ENCODE results near the gene EPB41. TPM values are rescaled to one million over a fixed set of nuclear protein-coding genes. Genes with fewer than 3 reads are reported as not detected.
"Not testable (repeated sequence)": the region's sequence is repeated elsewhere in the genome, so short reads cannot be mapped to it uniquely, and the experiment has no call there.

EPB41 gene
- total RNA-seq, 1 experiment from 2014 or later: 41.7 TPM

DNA sequence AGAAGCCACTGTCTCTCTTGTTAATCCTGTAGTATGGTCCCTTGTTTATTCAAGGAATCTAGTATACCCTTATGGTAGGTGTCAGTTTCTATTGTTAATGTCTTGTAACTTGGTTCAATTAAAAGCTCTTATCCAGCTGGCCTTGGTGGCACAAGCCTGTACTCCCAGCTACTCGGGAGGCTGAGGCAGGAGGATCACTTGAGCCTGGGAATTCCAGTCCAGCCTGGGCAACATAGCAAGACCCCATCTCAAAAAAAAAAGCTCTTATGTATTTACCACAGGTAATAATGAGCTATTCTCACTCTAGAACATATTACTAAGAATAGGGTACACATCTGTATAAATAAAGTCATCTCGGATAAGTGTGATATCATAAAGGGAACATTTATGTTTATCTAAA, 162.8 kb downstream of the EPB41 start:
- H3K9ac ChIP-seq (ENCODE audit: low read length): no peak overlapping the region
- ATAC-seq (no peak), DNase-seq (ENCODE audit: low read depth, low spot score) (no peak)
- H3K36me3 ChIP-seq (ENCODE audit: control insufficient read depth in 1 of 2, insufficient read depth in 2 of 2, low read length in 2 of 2): no peaks in the 10 kb centered on the region
- no peak overlapping the region for H3K27ac ChIP-seq (ENCODE audit: low read depth, low read length)
- H3K4me2 ChIP-seq (ENCODE audit: low read length): no peak overlapping the region
- ChIA-PET CTCF (no interaction called here), RAD21 (ENCODE audit: low non-redundant PET in 1 of 2, low total read pairs in 2 of 2, uncharacterized antibody in 2 of 2, unreplicated experiment in 2 of 2) (no interaction called here), POLR2A (no interaction called here)
- no TSS peak for BruUV-seq (replicated peaks)
- H2AFZ ChIP-seq (ENCODE audit: low read depth, low read length, poor library complexity, severe bottlenecking): no peak overlapping the region
- TF ChIP-seq ZNF274 (IDR thresholded peaks at IDR 0.05; ENCODE audit: low read depth, low read length) (no peak), POLR2A (IDR thresholded peaks at IDR 0.05; ENCODE audit: borderline replicate concordance, extremely low read depth, insufficient read depth, insufficient read length) (no peak), ZFX (IDR thresholded peaks at IDR 0.05) (no peak), EGR1 (IDR thresholded peaks at IDR 0.05; ENCODE audit: low read depth) (no peak), YY1 (IDR thresholded peaks at IDR 0.05; ENCODE audit: extremely low read depth, insufficient replicate concordance, low read depth, low read length) (no peak), EZH2phosphoT487 (IDR thresholded peaks at IDR 0.05; ENCODE audit: borderline replicate concordance) (no peak), SRF (IDR thresholded peaks at IDR 0.05; ENCODE audit: low read depth) (no peak), JUND (IDR thresholded peaks at IDR 0.05) (no peak)
- TF ChIP-seq, protein P1, sequence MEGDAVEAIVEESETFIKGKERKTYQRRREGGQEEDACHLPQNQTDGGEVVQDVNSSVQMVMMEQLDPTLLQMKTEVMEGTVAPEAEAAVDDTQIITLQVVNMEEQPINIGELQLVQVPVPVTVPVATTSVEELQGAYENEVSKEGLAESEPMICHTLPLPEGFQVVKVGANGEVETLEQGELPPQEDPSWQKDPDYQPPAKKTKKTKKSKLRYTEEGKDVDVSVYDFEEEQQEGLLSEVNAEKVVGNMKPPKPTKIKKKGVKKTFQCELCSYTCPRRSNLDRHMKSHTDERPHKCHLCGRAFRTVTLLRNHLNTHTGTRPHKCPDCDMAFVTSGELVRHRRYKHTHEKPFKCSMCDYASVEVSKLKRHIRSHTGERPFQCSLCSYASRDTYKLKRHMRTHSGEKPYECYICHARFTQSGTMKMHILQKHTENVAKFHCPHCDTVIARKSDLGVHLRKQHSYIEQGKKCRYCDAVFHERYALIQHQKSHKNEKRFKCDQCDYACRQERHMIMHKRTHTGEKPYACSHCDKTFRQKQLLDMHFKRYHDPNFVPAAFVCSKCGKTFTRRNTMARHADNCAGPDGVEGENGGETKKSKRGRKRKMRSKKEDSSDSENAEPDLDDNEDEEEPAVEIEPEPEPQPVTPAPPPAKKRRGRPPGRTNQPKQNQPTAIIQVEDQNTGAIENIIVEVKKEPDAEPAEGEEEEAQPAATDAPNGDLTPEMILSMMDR (IDR thresholded peaks at IDR 0.05 in 2 of 3, conservative IDR thresholded peaks at IDR 0.05 in 1 of 3; ENCODE audit: borderline replicate concordance in 1 of 3, insufficient read depth in 1 of 3, low read depth in 2 of 3, low read length in 2 of 3): no peak
- TF ChIP-seq, protein P2, sequence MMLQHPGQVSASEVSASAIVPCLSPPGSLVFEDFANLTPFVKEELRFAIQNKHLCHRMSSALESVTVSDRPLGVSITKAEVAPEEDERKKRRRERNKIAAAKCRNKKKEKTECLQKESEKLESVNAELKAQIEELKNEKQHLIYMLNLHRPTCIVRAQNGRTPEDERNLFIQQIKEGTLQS (IDR thresholded peaks at IDR 0.05): no peak
- TF ChIP-seq, protein P3, sequence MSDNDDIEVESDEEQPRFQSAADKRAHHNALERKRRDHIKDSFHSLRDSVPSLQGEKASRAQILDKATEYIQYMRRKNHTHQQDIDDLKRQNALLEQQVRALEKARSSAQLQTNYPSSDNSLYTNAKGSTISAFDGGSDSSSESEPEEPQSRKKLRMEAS (IDR thresholded peaks at IDR 0.05): no peak
- TF ChIP-seq, protein P4, sequence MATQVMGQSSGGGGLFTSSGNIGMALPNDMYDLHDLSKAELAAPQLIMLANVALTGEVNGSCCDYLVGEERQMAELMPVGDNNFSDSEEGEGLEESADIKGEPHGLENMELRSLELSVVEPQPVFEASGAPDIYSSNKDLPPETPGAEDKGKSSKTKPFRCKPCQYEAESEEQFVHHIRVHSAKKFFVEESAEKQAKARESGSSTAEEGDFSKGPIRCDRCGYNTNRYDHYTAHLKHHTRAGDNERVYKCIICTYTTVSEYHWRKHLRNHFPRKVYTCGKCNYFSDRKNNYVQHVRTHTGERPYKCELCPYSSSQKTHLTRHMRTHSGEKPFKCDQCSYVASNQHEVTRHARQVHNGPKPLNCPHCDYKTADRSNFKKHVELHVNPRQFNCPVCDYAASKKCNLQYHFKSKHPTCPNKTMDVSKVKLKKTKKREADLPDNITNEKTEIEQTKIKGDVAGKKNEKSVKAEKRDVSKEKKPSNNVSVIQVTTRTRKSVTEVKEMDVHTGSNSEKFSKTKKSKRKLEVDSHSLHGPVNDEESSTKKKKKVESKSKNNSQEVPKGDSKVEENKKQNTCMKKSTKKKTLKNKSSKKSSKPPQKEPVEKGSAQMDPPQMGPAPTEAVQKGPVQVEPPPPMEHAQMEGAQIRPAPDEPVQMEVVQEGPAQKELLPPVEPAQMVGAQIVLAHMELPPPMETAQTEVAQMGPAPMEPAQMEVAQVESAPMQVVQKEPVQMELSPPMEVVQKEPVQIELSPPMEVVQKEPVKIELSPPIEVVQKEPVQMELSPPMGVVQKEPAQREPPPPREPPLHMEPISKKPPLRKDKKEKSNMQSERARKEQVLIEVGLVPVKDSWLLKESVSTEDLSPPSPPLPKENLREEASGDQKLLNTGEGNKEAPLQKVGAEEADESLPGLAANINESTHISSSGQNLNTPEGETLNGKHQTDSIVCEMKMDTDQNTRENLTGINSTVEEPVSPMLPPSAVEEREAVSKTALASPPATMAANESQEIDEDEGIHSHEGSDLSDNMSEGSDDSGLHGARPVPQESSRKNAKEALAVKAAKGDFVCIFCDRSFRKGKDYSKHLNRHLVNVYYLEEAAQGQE (IDR thresholded peaks at IDR 0.05; ENCODE audit: low read depth): no peak
- H3K9me2 ChIP-seq (ENCODE audit: insufficient read depth): no peaks in the 10 kb centered on the region
- no peaks in the 10 kb centered on the region for H3K79me2 ChIP-seq (ENCODE audit: insufficient read depth, low read length)
- no peaks in the 10 kb centered on the region for H4K20me1 ChIP-seq (ENCODE audit: insufficient read depth)
- H3K4me3 ChIP-seq (replicated peaks in 1 of 2; ENCODE audit: low read depth in 1 of 2, low read length in 2 of 2): no peak overlapping the region
- no peaks in the 10 kb centered on the region for H3K27me3 ChIP-seq (ENCODE audit: insufficient read depth, low read length)
- H3K4me1 ChIP-seq (ENCODE audit: control insufficient read depth in 1 of 2, insufficient read depth in 2 of 2, low read length in 2 of 2): no peaks in the 10 kb centered on the region
- intact Hi-C loops (cut with micrococcal nuclease): no loop called here
- H3K9me3 ChIP-seq (ENCODE audit: control insufficient read depth in 1 of 2, insufficient read depth in 1 of 2, low read depth in 1 of 2, low read length in 2 of 2): no peaks in the 10 kb centered on the region

DNA sequence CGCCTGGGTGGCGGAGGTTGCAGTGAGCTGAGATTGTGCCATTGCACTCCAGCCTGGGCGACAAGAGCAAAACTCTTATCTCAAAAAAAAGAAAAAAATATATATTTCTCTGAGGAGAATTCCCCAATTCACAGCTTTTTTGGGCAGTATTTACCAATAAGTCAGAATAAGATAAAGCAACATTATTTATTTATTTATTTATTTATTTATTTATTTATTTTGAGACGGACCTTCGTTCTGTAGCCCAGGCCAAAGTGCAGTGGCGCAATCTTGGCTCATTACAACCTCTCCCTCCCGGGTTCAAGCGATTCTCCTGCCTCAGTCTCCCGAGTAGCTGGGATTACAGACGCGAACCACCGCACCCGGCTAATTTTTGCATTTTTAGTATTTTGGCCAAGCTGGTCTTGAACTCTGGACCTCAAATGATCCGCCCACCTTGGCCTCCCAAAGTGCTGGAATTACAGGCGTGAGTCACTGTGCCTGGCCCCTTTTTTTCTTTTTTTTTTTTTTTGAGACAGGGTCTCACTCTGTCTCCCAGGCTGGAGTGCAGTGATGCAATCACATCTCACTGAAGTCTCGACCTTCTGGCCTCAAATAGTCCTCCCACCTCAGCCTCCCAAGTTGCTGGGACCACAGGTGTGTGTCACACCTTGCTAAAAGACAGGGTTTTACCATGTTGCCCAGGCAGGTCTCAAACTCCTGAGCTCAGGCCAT, 165.7 kb downstream of the EPB41 start:
- H3K9me2 ChIP-seq (ENCODE audit: insufficient read depth); ATAC-seq; H3K4me1 ChIP-seq (ENCODE audit: control insufficient read depth in 1 of 2, insufficient read depth in 2 of 2, low read length in 2 of 2); DNase-seq (ENCODE audit: low read depth, low spot score); H3K9ac ChIP-seq (ENCODE audit: low read length); H3K27ac ChIP-seq (ENCODE audit: low read depth, low read length); H3K79me2 ChIP-seq (ENCODE audit: insufficient read depth, low read length); POLR2A ChIA-PET; H3K9me3 ChIP-seq (ENCODE audit: control insufficient read depth in 1 of 2, insufficient read depth in 1 of 2, low read depth in 1 of 2, low read length in 2 of 2); H2AFZ ChIP-seq (ENCODE audit: low read depth, low read length, poor library complexity, severe bottlenecking); H4K20me1 ChIP-seq (ENCODE audit: insufficient read depth); H3K4me2 ChIP-seq (ENCODE audit: low read length); BruUV-seq (replicated peaks); H3K27me3 ChIP-seq (ENCODE audit: insufficient read depth, low read length); H3K36me3 ChIP-seq (ENCODE audit: control insufficient read depth in 1 of 2, insufficient read depth in 2 of 2, low read length in 2 of 2); intact Hi-C loops (cut with micrococcal nuclease); H3K4me3 ChIP-seq (replicated peaks in 1 of 2; ENCODE audit: low read depth in 1 of 2, low read length in 2 of 2): not testable (repeated sequence)
- ChIA-PET RAD21 (ENCODE audit: low non-redundant PET in 1 of 2, low total read pairs in 2 of 2, uncharacterized antibody in 2 of 2, unreplicated experiment in 2 of 2) (interaction anchor here (0.6 kb wide), 2 partner anchors 46 to 144 kb away, joined by 3 to 4 read pairs; no protein-coding TSS in a partner anchor), CTCF (interaction anchor here (1.3 kb wide), 1 partner anchor 198 kb away, joined by 3 read pairs; no protein-coding TSS in a partner anchor)
